ENCODE data around the gene RGMB.

RGMB gene

GRCh38 chr5:98789029-98789428 is 15.6 kb downstream of the RGMB start:
- no peaks in the 10 kb centered on the region for H3K9me3 Mint-ChIP-seq (ENCODE audit: low read depth)
- no peaks in the 10 kb centered on the region for H3K27me3 Mint-ChIP-seq
- H3K4me3 Mint-ChIP-seq: no peak overlapping the region
- H3K27ac Mint-ChIP-seq: no peak overlapping the region
- peaks cover 2% of the 10 kb centered on the region for H3K36me3 Mint-ChIP-seq
- peaks cover 36% of the 10 kb centered on the region for H3K4me1 Mint-ChIP-seq (ENCODE audit: low read depth)

- Mint-ChIP-seq H3K4me3 (no peak overlapping the region), H3K4me1 (ENCODE audit: low read depth) (peaks cover 17% of the 10 kb centered on the region), H3K36me3 (peaks cover 2% of the 10 kb centered on the region), H3K27me3 (no peaks in the 10 kb centered on the region), H3K9me3 (ENCODE audit: low read depth) (no peaks in the 10 kb centered on the region), H3K27ac (no peak overlapping the region)
Measured at GRCh38 chr5:98791001-98791519, 17.6 kb downstream of the RGMB start.

- no peaks in the 10 kb centered on the region for H3K27me3 Mint-ChIP-seq
- H3K36me3 Mint-ChIP-seq: no peaks in the 10 kb centered on the region
- peaks cover 14% of the 10 kb centered on the region for H3K4me1 Mint-ChIP-seq (ENCODE audit: low read depth)
- no peak overlapping the region for H3K4me3 Mint-ChIP-seq
- H3K9me3 Mint-ChIP-seq (ENCODE audit: low read depth): no peaks in the 10 kb centered on the region
- H3K27ac Mint-ChIP-seq: no peak overlapping the region
Measured at GRCh38 chr5:98791898-98792580, 18.6 kb downstream of the RGMB start.

- Mint-ChIP-seq H3K27ac (no peak overlapping the region), H3K4me1 (ENCODE audit: low read depth) (peaks cover 14% of the 10 kb centered on the region), H3K9me3 (ENCODE audit: low read depth) (no peaks in the 10 kb centered on the region), H3K4me3 (no peak overlapping the region), H3K36me3 (no peaks in the 10 kb centered on the region), H3K27me3 (no peaks in the 10 kb centered on the region)
Measured at GRCh38 chr5:98793223-98793622, 19.8 kb downstream of the RGMB start.

- H3K4me1 Mint-ChIP-seq (ENCODE audit: low read depth): peaks cover 14% of the 10 kb centered on the region
- no peaks in the 10 kb centered on the region for H3K36me3 Mint-ChIP-seq
- H3K27ac Mint-ChIP-seq: no peak overlapping the region
- H3K9me3 Mint-ChIP-seq (ENCODE audit: low read depth): no peaks in the 10 kb centered on the region
- H3K4me3 Mint-ChIP-seq: no peak overlapping the region
- H3K27me3 Mint-ChIP-seq: no peaks in the 10 kb centered on the region
Measured at GRCh38 chr5:98794001-98794400, 20.5 kb downstream of the RGMB start.

- Mint-ChIP-seq H3K9me3 (ENCODE audit: low read depth) (no peaks in the 10 kb centered on the region), H3K36me3 (no peaks in the 10 kb centered on the region), H3K27ac (no peak overlapping the region)
Measured at GRCh38 chr5:98794414-98795080, 21.1 kb downstream of the RGMB start.

GRCh38 chr5:98795243-98795642 is 21.8 kb downstream of the RGMB start:
- no peaks in the 10 kb centered on the region for H3K36me3 Mint-ChIP-seq
- no peak overlapping the region for H3K27ac Mint-ChIP-seq
- H3K4me3 Mint-ChIP-seq: no peak overlapping the region
- peaks cover 11% of the 10 kb centered on the region for H3K4me1 Mint-ChIP-seq (ENCODE audit: low read depth)
- no peaks in the 10 kb centered on the region for H3K9me3 Mint-ChIP-seq (ENCODE audit: low read depth)
- no peaks in the 10 kb centered on the region for H3K27me3 Mint-ChIP-seq

More at GRCh38 chr5:98794414-98795080, 21.1 kb downstream of the RGMB start:
- no peaks in the 10 kb centered on the region for H3K27me3 Mint-ChIP-seq
- peaks cover 13% of the 10 kb centered on the region for H3K4me1 Mint-ChIP-seq (ENCODE audit: low read depth)
- H3K4me3 Mint-ChIP-seq: no peak overlapping the region

GRCh38 chr5:98796197-98796972 is 22.9 kb downstream of the RGMB start:
- no peak overlapping the region for H3K27ac Mint-ChIP-seq
- no peaks in the 10 kb centered on the region for H3K9me3 Mint-ChIP-seq (ENCODE audit: low read depth)
- H3K36me3 Mint-ChIP-seq: no peaks in the 10 kb centered on the region
- no peaks in the 10 kb centered on the region for H3K27me3 Mint-ChIP-seq
- H3K4me1 Mint-ChIP-seq (ENCODE audit: low read depth): peaks cover 6% of the 10 kb centered on the region
- no peak overlapping the region for H3K4me3 Mint-ChIP-seq

GRCh38 chr5:98798371-98798770 is 24.9 kb downstream of the RGMB start:
- Mint-ChIP-seq H3K4me1 (ENCODE audit: low read depth) (peaks cover 4% of the 10 kb centered on the region), H3K27ac (no peak overlapping the region), H3K9me3 (ENCODE audit: low read depth) (no peaks in the 10 kb centered on the region), H3K27me3 (no peaks in the 10 kb centered on the region), H3K36me3 (no peaks in the 10 kb centered on the region), H3K4me3 (no peak overlapping the region)

- Mint-ChIP-seq H3K36me3 (no peaks in the 10 kb centered on the region), H3K27ac (no peak overlapping the region), H3K4me3 (no peak overlapping the region), H3K9me3 (ENCODE audit: low read depth) (no peaks in the 10 kb centered on the region), H3K27me3 (no peaks in the 10 kb centered on the region), H3K4me1 (ENCODE audit: low read depth) (peaks cover 4% of the 10 kb centered on the region)
Measured at GRCh38 chr5:98798847-98799246, 25.4 kb downstream of the RGMB start.

- no peaks in the 10 kb centered on the region for H3K27me3 Mint-ChIP-seq
- no peak overlapping the region for H3K27ac Mint-ChIP-seq
- peaks cover 20% of the 10 kb centered on the region for H3K9me3 Mint-ChIP-seq (ENCODE audit: low read depth)
- H3K4me1 Mint-ChIP-seq (ENCODE audit: low read depth): no peaks in the 10 kb centered on the region
- H3K36me3 Mint-ChIP-seq: peaks cover 23% of the 10 kb centered on the region
- H3K4me3 Mint-ChIP-seq: no peak overlapping the region
Measured at GRCh38 chr5:98804066-98804465, 30.6 kb downstream of the RGMB start.

- no peaks in the 10 kb centered on the region for H3K27me3 Mint-ChIP-seq
- peaks cover 23% of the 10 kb centered on the region for H3K36me3 Mint-ChIP-seq
- no peak overlapping the region for H3K27ac Mint-ChIP-seq
- no peak overlapping the region for H3K4me3 Mint-ChIP-seq
- peaks cover 20% of the 10 kb centered on the region for H3K9me3 Mint-ChIP-seq (ENCODE audit: low read depth)
- no peaks in the 10 kb centered on the region for H3K4me1 Mint-ChIP-seq (ENCODE audit: low read depth)
Measured at GRCh38 chr5:98805070-98805469, 31.6 kb downstream of the RGMB start.

GRCh38 chr5:98807806-98808205 is 34.3 kb downstream of the RGMB start:
- H3K4me3 Mint-ChIP-seq: no peak overlapping the region
- H3K4me1 Mint-ChIP-seq (ENCODE audit: low read depth): no peaks in the 10 kb centered on the region
- H3K9me3 Mint-ChIP-seq (ENCODE audit: low read depth): peaks cover 20% of the 10 kb centered on the region
- peaks cover 26% of the 10 kb centered on the region for H3K36me3 Mint-ChIP-seq
- no peak overlapping the region for H3K27ac Mint-ChIP-seq
- no peaks in the 10 kb centered on the region for H3K27me3 Mint-ChIP-seq

GRCh38 chr5:98810206-98810605 is 36.7 kb downstream of the RGMB start:
- Mint-ChIP-seq H3K27me3 (no peaks in the 10 kb centered on the region), H3K4me3 (no peak overlapping the region), H3K27ac (no peak overlapping the region), H3K36me3 (peaks cover 21% of the 10 kb centered on the region), H3K9me3 (ENCODE audit: low read depth) (peaks cover 18% of the 10 kb centered on the region), H3K4me1 (ENCODE audit: low read depth) (no peaks in the 10 kb centered on the region)

GRCh38 chr5:98813755-98814154 is 40.3 kb downstream of the RGMB start:
- H3K4me1 Mint-ChIP-seq (ENCODE audit: low read depth): no peaks in the 10 kb centered on the region
- no peaks in the 10 kb centered on the region for H3K9me3 Mint-ChIP-seq (ENCODE audit: low read depth)
- H3K4me3 Mint-ChIP-seq: no peak overlapping the region

More at GRCh38 chr5:98813755-98814154, 40.3 kb downstream of the RGMB start:
- Mint-ChIP-seq H3K27me3 (no peaks in the 10 kb centered on the region), H3K27ac (no peak overlapping the region), H3K36me3 (peaks cover 4% of the 10 kb centered on the region)
